NCI-H1694 treated with DMSO at 0.1 percent for 48 hours (cell line): ENCODE measurements around the gene MXD3.

Source experiments
- DNase-seq: peaks from one replicate; lab custom pipeline; 2025; lab: John Stamatoyannopoulos, UW

MXD3 gene

DNA sequence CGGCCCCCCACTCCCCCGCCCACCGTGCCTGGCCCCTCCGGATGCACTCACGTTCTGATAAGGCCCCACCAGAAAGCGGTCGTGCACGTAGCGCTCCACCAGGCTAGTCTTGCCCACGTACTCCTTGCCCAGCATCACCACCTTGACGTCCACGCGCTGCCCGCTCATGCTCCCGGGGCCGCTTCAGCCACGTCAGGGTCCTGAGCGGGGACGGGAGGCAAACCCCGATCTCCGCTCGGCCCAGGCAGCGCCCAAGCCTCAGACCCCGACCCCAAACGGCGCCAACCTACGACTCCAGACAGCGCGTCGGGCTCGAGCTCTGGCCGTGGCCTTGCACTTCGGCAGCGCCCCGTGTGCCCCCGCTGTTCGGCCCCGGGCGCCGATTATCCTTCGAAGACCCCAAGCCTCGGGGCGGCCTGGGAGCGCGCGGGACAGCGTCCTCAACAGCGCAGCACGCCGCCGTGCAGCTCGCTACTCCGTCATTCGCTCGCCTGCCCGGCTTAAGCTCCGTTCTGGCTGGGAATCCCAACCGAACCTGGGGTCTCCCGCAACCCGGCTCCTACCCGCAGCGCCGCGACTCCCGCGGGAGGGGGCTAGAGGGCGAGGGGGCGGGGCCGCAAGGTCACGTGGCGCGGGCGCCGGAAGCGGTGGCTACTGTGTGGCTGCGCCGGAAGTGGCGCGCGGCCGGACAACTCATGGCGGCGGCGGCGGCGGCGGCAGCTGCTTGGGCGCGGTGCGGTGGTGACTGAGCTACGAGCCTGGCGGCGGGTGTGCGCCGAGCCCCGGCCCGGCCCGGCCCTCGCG, 8.4 kb downstream of the MXD3 start, which contains the start of the genes PRELID1 and RAB24:
PRELID1 (plus strand) TSS at position 679 of the 804 bp plus-strand sequence. CDS start 187 bp downstream, outside the sequence.
RAB24 (minus strand) TSS at position 599 of the 804 bp plus-strand sequence; CDS start at position 168, 431 bp downstream.
- peak; percentile 26 for DNase-seq

DNA sequence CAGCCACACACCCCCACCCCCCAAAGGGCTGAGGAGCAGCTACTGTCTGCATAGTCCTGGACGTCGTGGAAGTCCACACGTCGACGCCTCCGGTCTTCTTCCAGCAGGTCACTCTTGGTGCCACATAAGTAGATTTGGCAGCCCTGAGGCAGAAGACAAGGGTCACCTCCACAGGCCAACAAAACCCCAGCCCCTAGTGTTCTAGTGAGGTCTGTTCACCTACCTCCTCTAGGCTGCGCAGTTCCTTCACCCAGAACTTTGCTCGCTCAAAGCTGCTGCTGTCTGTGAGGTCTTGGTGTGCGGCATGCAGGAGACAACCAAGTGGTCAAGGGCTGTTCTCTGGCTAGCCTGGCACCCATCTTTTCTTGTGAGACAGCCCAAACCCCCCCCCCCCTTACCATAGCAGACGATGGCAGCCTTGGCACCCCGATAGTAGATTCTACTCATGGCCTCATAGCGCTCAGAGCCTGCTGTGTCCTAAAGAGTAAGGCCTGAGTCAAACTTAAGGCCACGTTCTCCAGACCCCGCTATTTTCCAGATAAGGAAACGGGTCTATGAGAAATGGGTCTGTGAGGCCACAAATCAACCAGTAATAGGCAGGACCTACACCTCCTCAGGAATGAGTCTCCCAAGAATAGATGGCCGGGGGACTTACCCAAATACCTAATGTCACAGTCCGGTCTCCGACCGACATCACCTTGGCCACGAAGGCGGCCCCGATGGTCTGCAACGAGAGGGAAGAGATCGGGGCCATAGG, 9.2 kb downstream of the MXD3 start:
- no peak for DNase-seq

DNA sequence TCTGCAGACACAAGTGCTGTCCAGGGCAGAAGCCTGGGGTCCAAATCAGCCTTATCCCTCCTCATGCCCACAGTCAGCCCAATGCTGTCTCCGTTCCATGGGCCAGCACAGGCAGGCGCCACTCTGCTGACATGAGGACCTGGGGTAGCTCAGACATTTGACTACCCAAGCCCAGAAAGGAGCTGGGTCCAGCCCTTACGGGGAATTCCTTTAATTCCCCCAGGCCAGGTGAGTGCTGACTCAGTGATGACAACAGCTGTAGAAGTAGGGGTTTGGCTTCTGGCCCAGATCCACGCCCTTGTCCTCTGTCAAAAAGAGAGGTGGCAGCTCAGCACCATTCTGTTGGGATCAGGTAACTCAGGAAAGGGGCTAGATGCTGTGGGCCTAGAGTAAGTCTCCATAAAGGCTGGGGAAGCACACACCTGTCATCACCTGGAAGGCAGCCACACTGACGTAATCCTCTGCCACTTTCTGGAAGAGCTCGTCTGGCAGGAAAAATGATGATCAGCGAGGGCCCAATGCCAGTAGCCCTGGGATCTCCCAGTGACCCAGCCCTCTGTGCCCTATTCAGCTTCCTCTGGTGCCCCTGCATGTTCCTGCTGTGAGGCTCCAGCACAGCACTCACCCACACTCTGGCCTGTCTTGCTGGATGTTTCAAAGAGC, 10.1 kb downstream of the MXD3 start:
- no peak for DNase-seq

GRCh38 chr5:177300951-177301350, 10.7 kb downstream of the MXD3 start:
- DNase-seq, result no peak

GRCh38 chr5:177300236-177300880, 11.3 kb downstream of the MXD3 start:
- no peak for DNase-seq

- DNase-seq, result no peak
These were observed 12.0 kb downstream of the MXD3 start for GRCh38 chr5:177299697-177300096.

DNA sequence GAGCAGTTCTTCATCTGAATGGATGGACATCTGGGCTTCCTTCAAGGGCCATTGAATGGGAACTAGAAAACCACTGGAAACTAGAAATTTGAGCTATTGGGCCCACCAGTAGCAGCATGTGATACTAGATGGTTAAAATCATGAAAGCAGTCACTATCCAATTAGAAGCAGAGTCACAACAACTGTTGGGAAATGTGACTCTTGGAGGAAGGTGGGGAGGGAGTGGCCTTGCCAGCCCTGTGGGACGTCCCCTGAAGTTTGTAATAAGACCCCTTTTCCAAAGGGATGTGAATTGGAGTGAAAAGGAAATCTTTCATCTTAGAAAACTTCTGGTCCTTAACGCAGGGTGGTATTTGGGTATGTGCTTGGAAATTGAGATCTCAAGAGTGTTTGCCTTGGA, 13.8 kb downstream of the MXD3 start:
- no peak for DNase-seq

GRCh38 chr5:177296581-177296980, 15.1 kb downstream of the MXD3 start:
- DNase-seq, result no peak

GRCh38 chr5:177295924-177296323, 15.8 kb downstream of the MXD3 start:
- no peak for DNase-seq

- no peak for DNase-seq
These were observed 17.1 kb downstream of the MXD3 start for GRCh38 chr5:177294632-177295031.

- no peak for DNase-seq
These were observed 17.7 kb downstream of the MXD3 start for GRCh38 chr5:177293819-177294581.

GRCh38 chr5:177291735-177292134, 20.0 kb downstream of the MXD3 start:
- no peak for DNase-seq

DNA sequence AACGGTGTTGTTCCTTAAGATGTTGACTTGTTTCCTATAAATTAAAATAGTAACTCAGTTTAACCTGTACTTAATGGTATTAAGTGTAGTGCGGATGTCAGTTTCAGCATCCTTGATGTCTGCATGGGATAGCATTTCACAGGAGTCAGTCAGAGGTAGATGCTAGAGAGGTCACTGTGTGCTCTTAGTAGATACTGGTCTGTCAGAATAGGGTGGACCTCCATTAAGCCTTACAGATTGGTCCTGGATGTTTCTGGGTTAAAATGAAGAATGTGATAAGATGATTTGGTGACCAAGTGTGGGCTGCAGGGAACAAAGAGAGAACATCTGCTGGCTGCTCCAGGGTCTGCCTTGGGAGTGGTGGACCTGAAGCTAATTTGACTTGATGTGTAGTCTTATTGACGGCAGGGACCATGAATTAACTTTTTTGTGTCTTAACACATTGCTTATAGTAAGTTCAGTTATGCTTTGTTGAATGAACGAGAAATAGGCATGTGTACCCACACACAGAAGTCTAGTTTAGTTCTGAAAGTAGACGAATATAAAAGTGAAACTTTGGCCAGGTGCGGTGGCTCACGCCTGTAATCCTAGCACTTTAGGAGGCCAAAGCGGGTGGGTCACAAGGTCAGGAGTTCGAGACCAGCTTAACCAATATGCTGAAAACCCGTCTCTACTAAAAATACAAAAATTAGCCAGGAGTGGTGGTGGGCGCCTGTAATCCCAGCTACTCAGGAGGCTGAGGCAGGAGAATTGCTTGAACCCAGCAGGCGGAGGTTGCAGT, 20.7 kb downstream of the MXD3 start:
- DNase-seq, result no peak

DNA sequence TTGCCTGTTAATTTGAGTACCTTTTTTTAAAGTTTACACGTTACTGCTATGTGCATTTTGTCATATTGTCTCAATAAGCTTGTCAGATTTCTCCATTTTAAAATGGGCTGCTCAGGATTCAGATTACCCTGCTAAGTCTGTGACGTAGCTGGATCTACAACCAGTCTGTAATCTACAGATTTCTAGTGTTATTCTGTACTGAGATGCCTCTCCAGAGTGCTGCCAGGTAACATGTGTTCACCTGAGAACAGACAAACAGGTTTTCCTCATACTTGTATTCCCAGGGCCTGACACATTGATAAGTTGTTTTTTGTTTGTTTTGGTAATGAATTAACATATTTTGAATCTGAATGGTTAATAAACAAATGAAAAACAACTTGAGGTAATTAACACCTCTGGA, 23.5 kb downstream of the MXD3 start:
- no peak for DNase-seq

DNA sequence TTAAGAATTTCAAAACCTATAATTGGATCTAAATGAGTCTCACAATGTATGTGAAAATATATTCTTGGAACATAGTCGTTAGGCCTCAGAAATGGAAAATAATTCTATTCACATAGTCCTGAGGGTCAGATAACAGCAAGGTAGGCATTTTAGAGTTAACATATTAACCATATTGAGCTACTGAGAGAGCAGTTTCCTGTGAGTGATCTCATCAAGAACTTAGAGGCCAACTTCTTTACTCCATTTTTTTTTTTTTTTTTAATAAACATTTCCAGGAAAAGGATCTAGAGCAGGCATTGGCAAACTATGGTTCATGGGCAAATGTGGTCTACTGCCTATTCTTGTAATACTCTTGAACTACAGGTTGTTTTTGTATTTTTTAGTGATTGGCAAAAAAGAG, 34.8 kb downstream of the MXD3 start:
- no peak for DNase-seq

DNA sequence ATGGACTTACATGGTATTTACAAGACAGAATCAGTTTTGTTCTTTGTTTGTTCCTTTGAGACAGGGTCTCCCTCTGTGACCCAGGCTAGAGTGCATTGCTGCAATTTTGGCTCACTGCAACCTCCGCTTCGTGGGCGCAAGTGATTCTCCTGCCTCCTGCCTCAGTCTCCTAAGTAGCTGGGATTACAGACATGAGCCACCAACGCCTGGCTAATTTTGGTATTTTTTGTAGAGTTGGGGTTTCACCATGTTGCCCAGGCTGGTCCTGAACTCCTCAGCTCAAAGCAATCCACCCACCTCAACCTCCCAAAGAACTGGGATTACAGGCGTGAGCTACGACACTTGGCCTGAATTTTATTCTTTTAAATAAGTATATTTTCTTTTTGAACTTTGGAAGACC, 35.8 kb downstream of the MXD3 start:
- DNase-seq, result no peak

- no peak for DNase-seq
These were observed 40.6 kb downstream of the MXD3 start for GRCh38 chr5:177271113-177271512.

DNA sequence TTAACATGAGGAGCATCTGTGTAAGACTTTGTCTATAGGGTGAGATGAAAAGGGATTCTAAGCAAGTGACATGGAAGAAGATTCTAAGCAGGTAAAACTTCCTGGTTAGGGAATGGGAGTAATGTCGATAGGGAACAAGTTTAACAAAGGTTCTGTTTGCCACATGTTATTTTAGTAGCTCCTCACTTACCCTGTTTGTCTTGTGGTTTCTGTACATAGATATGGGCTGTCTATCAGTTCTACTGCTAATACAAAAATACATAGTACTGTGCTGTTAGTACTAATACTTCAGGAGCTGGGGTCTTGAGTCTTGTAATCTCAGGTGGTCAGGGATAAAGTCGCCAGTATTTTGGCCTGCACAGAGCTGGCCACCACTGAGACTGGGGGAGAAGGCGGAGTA, 41.0 kb downstream of the MXD3 start:
- DNase-seq, result no peak

DNA sequence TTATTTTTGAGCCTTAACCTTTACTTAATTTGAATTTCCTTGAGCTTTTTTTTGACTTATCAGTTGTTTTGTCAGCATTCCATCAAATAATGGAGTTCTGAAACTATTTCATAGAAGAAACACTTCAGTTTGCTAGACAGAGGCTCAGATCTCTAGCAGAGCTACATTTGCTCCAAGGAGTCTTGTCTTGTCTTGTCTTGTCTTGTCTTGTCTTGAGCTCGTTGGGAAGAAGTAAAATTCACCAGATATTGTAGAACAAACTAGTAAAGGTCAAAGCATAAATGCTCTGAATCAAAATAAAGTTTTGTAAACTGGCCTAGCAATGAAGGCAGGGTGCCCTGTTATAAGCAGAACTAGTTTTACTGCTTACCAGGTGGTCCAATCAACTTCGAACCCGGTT, 41.7 kb downstream of the MXD3 start:
- no peak for DNase-seq

GRCh38 chr5:177269232-177269895, 42.3 kb downstream of the MXD3 start:
- no peak for DNase-seq
